Smooth muscle cell (in vitro differentiated cells): ENCODE results near the gene SAMD8. TPM values are rescaled to one million over a fixed set of nuclear protein-coding genes. Genes with fewer than 3 reads are reported as not detected.
A peak's percentile ranks its signal among the peaks of the same experiment; 100 is the strongest.
"Not testable (repeated sequence)": the region's sequence is repeated elsewhere in the genome, so short reads cannot be mapped to it uniquely, and the experiment has no call there.

ENCODE experiments used
- DNase-seq: peaks from one replicate; lab custom pipeline; 2025; ENCODE audit not compliant: unreplicated experiment; lab: John Stamatoyannopoulos, UW
- H2AFZ ChIP-seq: fragments of 200-600 bp; sonication (generic); 2 replicates; pipeline ENCODE4 v1.6.0; 2016; ENCODE audit warnings: antibody characterized with exemption, low read depth, mild to moderate bottlenecking
- H3F3A ChIP-seq: fragments of 200-600 bp; sonication (generic); 2 replicates; pipeline ENCODE4 v1.6.0; 2017; ENCODE audit warnings: antibody characterized with exemption, low read depth
- H3K27ac ChIP-seq: fragments of 200-600 bp; sonication (generic); 2 replicates; pipeline ENCODE4 v1.5.1; 2016; ENCODE audit warnings: low read depth, mild to moderate bottlenecking
- H3K27me3 ChIP-seq: fragments of 200-600 bp; sonication (generic); 2 replicates; pipeline ENCODE4 v1.6.1; 2016; ENCODE audit warnings: low read depth, mild to moderate bottlenecking
- H3K36me3 ChIP-seq: fragments of 200-600 bp; sonication (generic); 2 replicates; pipeline ENCODE4 v1.5.1; 2016; ENCODE audit warnings: low read depth
- H3K4me1 ChIP-seq: fragments of 200-600 bp; sonication (generic); 2 replicates; pipeline ENCODE4 v1.5.1; 2016; ENCODE audit warnings: low read depth
- H3K4me2 ChIP-seq: fragments of 200-600 bp; sonication (generic); 2 replicates; pipeline ENCODE4 v1.6.0; 2016; ENCODE audit warnings: mild to moderate bottlenecking
- H3K4me3 ChIP-seq: fragments of 200-600 bp; sonication (generic); 2 replicates; pipeline ENCODE4 v1.5.1; 2016; ENCODE audit warnings: mild to moderate bottlenecking
- H3K79me2 ChIP-seq: fragments of 200-600 bp; sonication (generic); 2 replicates; pipeline ENCODE4 v1.6.0; 2016; ENCODE audit warnings: low read depth, mild to moderate bottlenecking
- H3K9ac ChIP-seq: fragments of 200-600 bp; sonication (generic); 2 replicates; pipeline ENCODE4 v1.6.0; 2016; ENCODE audit warnings: low read depth
- H3K9me3 ChIP-seq: fragments of 200-600 bp; sonication (generic); replicated peaks from 2 replicates; pipeline ENCODE4 v1.5.1; 2016; ENCODE audit warnings: low read depth
- H4K20me1 ChIP-seq: fragments of 200-600 bp; sonication (generic); 2 replicates; pipeline ENCODE4 v1.6.0; 2016; ENCODE audit warnings: low read depth
- WGBS: methylation state at CpG from one replicate; pipeline ENCODE4 v1.1.7; 2016; ENCODE audit warnings: low lambda C conversion rate; 5-methylcytosine and 5-hydroxymethylcytosine counted together
- polyA plus RNA-seq: library from polyadenylated mRNA; unstranded; fragments of >200 nt; fragmentation: Nextera tagmentation; extraction: Ambion mirVana; gene quantifications from 2 replicates; pipeline ENCODE4 v1.2.1, GENCODE V29; 2016
- total RNA-seq: library from RNA; depleted of rRNA; stranded (reverse); fragments of >200 nt; gene quantifications from 2 replicates; pipeline ENCODE4 v1.2.3, GENCODE V29; 2014
- TF ChIP-seq, protein P1 (sequence below): fragments of 200-600 bp; sonication (generic); IDR thresholded peaks from 2 replicates; pipeline ENCODE4 v1.5.1; 2017; ENCODE audit warnings: borderline replicate concordance, mild to moderate bottlenecking, antibody characterized with exemption; ENCODE audit not compliant: insufficient read depth, poor library complexity, severe bottlenecking

The SAMD8 gene
- total and polyA plus RNA-seq, 2 experiments from 2014 or later = 7.4 to 30.1 TPM

DNA sequence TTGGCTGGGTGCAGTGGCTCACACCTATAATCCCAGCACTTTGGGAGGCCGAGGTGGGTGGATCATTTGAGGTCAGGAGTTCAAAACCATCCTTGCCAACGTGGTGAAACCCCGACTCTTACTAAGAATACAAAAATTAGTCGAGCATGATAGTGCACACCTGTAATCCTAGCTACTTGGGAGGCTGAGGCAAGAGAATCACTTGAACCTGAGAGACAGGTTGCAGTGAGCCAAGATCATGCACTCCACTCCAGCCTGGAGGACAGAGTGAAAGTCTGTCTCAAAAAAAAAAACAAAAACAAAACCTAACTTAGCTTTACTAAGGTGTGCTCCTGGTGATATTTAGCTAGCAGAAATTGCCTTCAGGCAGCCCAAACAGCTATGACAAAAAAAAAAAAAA is 74.9 kb downstream of the SAMD8 start:
- H3K4me2 ChIP-seq = no peak overlapping the region
- H3K27ac ChIP-seq = no peak overlapping the region
- no peak overlapping the region for H2AFZ ChIP-seq
- H3K79me2 ChIP-seq = peaks cover 4% of the 10 kb centered on the region
- peaks cover 2% of the 10 kb centered on the region for H3K4me1 ChIP-seq
- TF ChIP-seq, protein P1, sequence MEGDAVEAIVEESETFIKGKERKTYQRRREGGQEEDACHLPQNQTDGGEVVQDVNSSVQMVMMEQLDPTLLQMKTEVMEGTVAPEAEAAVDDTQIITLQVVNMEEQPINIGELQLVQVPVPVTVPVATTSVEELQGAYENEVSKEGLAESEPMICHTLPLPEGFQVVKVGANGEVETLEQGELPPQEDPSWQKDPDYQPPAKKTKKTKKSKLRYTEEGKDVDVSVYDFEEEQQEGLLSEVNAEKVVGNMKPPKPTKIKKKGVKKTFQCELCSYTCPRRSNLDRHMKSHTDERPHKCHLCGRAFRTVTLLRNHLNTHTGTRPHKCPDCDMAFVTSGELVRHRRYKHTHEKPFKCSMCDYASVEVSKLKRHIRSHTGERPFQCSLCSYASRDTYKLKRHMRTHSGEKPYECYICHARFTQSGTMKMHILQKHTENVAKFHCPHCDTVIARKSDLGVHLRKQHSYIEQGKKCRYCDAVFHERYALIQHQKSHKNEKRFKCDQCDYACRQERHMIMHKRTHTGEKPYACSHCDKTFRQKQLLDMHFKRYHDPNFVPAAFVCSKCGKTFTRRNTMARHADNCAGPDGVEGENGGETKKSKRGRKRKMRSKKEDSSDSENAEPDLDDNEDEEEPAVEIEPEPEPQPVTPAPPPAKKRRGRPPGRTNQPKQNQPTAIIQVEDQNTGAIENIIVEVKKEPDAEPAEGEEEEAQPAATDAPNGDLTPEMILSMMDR = no peak
- 89% methylated on average over 4 of the region's 4 CpGs for WGBS
- no peaks in the 10 kb centered on the region for H3K9me3 ChIP-seq
- H3K27me3 ChIP-seq = no peaks in the 10 kb centered on the region
- no peak overlapping the region for H3K9ac ChIP-seq
- H3K4me3 ChIP-seq = no peak overlapping the region
- no peaks in the 10 kb centered on the region for H4K20me1 ChIP-seq
- peaks cover 2% of the 10 kb centered on the region for H3F3A ChIP-seq
- H3K36me3 ChIP-seq = no peaks in the 10 kb centered on the region
- no peak for DNase-seq

DNA sequence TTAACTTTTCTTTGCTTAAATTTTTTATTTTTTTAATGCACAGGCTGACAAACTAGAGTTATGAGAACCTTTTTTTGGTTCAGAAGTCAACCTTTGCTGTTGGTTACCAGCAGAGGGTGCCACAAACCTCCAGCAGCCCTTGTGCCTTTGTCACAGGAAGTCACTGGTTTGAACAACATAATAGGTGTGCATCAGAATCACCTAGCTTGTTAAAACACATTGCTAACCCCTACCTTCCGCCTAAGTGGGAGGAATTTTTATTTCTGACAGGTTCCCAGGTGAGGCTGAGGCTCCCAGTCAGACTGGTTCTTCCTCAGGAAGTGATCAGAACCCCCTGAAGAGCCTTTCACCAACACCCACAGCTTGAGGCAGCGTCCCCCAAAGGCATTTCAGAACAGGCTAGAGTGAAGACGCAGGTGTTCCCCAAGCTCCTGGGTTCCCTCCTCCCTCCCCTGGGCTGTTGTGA is 76.5 kb downstream of the SAMD8 start:
- no peaks in the 10 kb centered on the region for H3K79me2 ChIP-seq
- TF ChIP-seq, protein P1 = peak; percentile 59
- H3F3A ChIP-seq = peaks cover 9% of the 10 kb centered on the region
- no peaks in the 10 kb centered on the region for H3K36me3 ChIP-seq
- DNase-seq = no peak
- no peaks in the 10 kb centered on the region for H3K27me3 ChIP-seq
- no peak overlapping the region for H3K27ac ChIP-seq
- WGBS = 65% methylated on average over 3 of the region's 3 CpGs
- peaks cover 2% of the 10 kb centered on the region for H3K4me1 ChIP-seq
- no peak overlapping the region for H3K4me2 ChIP-seq
- no peaks in the 10 kb centered on the region for H4K20me1 ChIP-seq
- H3K9ac ChIP-seq = no peak overlapping the region
- no peaks in the 10 kb centered on the region for H3K9me3 ChIP-seq
- H2AFZ ChIP-seq = no peak overlapping the region
- no peak overlapping the region for H3K4me3 ChIP-seq

DNA sequence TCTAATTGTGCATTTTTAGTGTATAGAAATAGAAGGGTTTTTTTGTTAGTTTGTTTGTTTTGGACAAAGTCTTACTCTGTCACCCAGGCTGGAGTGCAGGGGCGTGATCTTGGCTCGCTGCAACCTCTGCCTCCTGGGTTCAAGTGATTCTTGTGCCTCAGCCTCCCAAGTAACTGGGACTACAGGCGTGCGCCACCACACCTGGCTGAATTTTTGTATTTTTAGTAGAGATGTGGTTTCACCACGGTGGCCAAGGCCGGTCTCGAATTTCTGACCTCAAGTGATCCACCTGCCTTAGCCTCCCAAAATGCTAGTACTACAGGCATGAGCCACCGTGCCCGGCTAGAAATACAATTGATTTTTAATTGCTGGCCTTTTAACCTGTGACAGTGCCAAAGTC is 77.1 kb downstream of the SAMD8 start:
- WGBS = 97% methylated on average over 9 of the region's 9 CpGs
- not testable (repeated sequence) for H3K27ac ChIP-seq, DNase-seq, H3K9ac ChIP-seq, H4K20me1 ChIP-seq, H3K79me2 ChIP-seq, H3K4me3 ChIP-seq, H2AFZ ChIP-seq, H3F3A ChIP-seq, H3K9me3 ChIP-seq, H3K36me3 ChIP-seq, H3K27me3 ChIP-seq, H3K4me1 ChIP-seq, H3K4me2 ChIP-seq

DNA sequence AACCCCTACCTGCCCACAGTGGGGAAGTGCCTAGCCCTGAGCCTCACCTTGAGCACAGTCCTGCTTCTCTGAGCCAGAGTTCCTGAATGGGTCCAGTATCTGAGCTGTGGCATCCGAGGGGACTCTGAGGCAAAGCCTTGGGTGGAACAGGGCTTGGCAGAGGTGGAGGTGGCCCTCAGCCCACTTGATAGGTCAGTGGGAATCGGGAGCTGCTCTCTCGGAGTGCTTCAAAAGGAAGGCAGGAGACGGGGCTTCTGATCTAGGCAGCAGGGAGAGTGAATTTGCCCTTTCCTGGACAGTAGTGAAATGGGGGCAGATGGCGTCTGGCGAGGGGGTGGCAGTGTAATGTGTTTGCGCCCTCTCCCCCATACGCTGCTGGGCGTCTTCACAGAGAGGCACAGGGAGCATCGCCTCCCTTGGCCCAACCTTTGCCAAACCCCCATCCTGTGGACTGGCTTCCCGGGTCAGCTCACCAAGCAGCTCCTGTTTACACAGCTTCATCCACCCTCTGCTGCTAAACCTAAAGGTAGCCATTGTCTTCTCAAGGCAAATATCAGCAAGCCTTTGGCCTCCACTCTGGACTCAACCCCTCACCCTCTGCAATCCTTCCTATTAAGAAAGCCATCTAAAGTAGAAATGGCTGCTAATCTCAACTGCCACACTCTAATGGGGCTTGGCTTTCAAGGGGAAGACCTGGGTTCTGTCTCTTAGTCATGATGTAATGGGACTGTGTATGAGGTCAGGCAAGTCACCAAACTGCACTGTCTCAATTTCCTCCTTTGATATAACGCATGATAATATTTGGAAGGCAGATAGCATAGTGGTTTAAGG is 78.0 kb downstream of the SAMD8 start:
- DNase-seq = no peak
- TF ChIP-seq, protein P1 = no peak
- H3F3A ChIP-seq = peaks cover 9% of the 10 kb centered on the region
- H3K9me3 ChIP-seq = no peaks in the 10 kb centered on the region
- no peaks in the 10 kb centered on the region for H3K27me3 ChIP-seq
- no peak overlapping the region for H3K9ac ChIP-seq
- no peak overlapping the region for H3K27ac ChIP-seq
- H3K79me2 ChIP-seq = no peaks in the 10 kb centered on the region
- no peak overlapping the region for H3K4me2 ChIP-seq
- H2AFZ ChIP-seq = no peak overlapping the region
- peaks cover 2% of the 10 kb centered on the region for H3K4me1 ChIP-seq
- no peak overlapping the region for H3K4me3 ChIP-seq
- 93% methylated on average over 12 of the region's 12 CpGs for WGBS
- no peaks in the 10 kb centered on the region for H3K36me3 ChIP-seq
- H4K20me1 ChIP-seq = no peaks in the 10 kb centered on the region
